Measurements from ENCODE around the gene PGLYRP2.

- TF ChIP-seq CTCF (IDR thresholded peaks at IDR 0.05; ENCODE audit: extremely low read depth in 1 of 2, insufficient read depth in 1 of 2, low read depth in 1 of 2, low read length in 2 of 2) (no peak), POLR2A (IDR thresholded peaks at IDR 0.05; ENCODE audit: low read depth, low read length) (no peak), POLR2AphosphoS5 (IDR thresholded peaks at IDR 0.05; ENCODE audit: insufficient read depth, low read depth, low read length) (no peak), EZH2 (IDR thresholded peaks at IDR 0.05; ENCODE audit: borderline replicate concordance, low read depth, low read length, severe bottlenecking) (no peak), MAX (IDR thresholded peaks at IDR 0.05; ENCODE audit: insufficient read depth, insufficient read length) (no peak), MYC (IDR thresholded peaks at IDR 0.05; ENCODE audit: low read depth, low read length) (no peak), GATA2 (IDR thresholded peaks at IDR 0.05; ENCODE audit: insufficient read depth, insufficient read length, low read depth, low read length) (no peak)
Observed at GRCh38 chr19:15461694-15462093, 17.6 kb downstream of the PGLYRP2 start.
